ENCODE results near the gene OMP. TPM values are rescaled to one million over a fixed set of nuclear protein-coding genes. Genes with fewer than 3 reads are reported as not detected.

OMP gene
- total RNA-seq, 2 experiments from 2014 or later: not detected

- no TSS peak for BruUV-seq (replicated peaks)
- peak within 1 kb of the TSS; percentile 97 for H2AFZ ChIP-seq (ENCODE audit: low read length)
- no peak for TF ChIP-seq EZH2phosphoT487 (IDR thresholded peaks at IDR 0.05; ENCODE audit: borderline replicate concordance, low read depth, low read length)
- peak; percentile 52; the same call in 1 of the 2 replicates for TF ChIP-seq CTCF (conservative IDR thresholded peaks at IDR 0.05; ENCODE audit: low read length)
- no peaks in the 10 kb centered on the region for H3K79me2 ChIP-seq (ENCODE audit: insufficient read depth, low read depth, low read length)
- H3K36me3 ChIP-seq (ENCODE audit: insufficient read depth, low read length): no peaks in the 10 kb centered on the region
- no peaks in the 10 kb centered on the region for H3K9me3 ChIP-seq (ENCODE audit: low read length)
- CTCF ChIA-PET (ENCODE audit: unreplicated experiment): interaction anchor here (0.6 kb wide), 1 partner anchor 42 kb away, joined by 3 read pairs; no protein-coding TSS in a partner anchor
- no peak within 1 kb of the TSS for H3K27ac ChIP-seq (ENCODE audit: low read depth, low read length, poor library complexity, severe bottlenecking)
- H3K4me1 ChIP-seq (ENCODE audit: insufficient read depth, low read length, poor library complexity, severe bottlenecking): peaks cover 9% of the 10 kb centered on the region
- H3K9me2 ChIP-seq (ENCODE audit: insufficient read depth, low read length): no peaks in the 10 kb centered on the region
- intact Hi-C loops (cut with micrococcal nuclease; ENCODE audit: unreplicated experiment): loop anchor here (1.0 kb wide), 2 partner anchors 19 to 25 kb away; no protein-coding TSS in a partner anchor
- DNase-seq (ENCODE audit: low spot score): peak; percentile 90
- POLR2A ChIA-PET: no interaction called here
- no peaks in the 10 kb centered on the region for H4K20me1 ChIP-seq (ENCODE audit: insufficient read depth, low read length)
- H3K4me3 ChIP-seq (ENCODE audit: low read depth, low read length, poor library complexity, severe bottlenecking): peak within 1 kb of the TSS; percentile 80
- peak within 1 kb of the TSS; percentile 94 for H3K4me2 ChIP-seq (ENCODE audit: low read length)
Measured at GRCh38 chr11:77066229-77067042, 36.2 kb upstream of the OMP start, which contains the start of gene CAPN5. Gene CAPN5 (plus strand): TSS chr11:77066971. CDS start chr11:77084887, 17,916 bp downstream.

- Histone ChIP-seq H3K4me3 (ENCODE audit: low read depth, low read length, poor library complexity, severe bottlenecking) (no peak overlapping the region), H3K4me2 (ENCODE audit: low read length) (no peak overlapping the region), H4K20me1 (ENCODE audit: insufficient read depth, low read length) (no peaks in the 10 kb centered on the region), H3K79me2 (ENCODE audit: insufficient read depth, low read depth, low read length) (no peaks in the 10 kb centered on the region), H3K9me2 (ENCODE audit: insufficient read depth, low read length) (no peaks in the 10 kb centered on the region), H3K9me3 (ENCODE audit: low read length) (no peaks in the 10 kb centered on the region), H3K4me1 (ENCODE audit: insufficient read depth, low read length, poor library complexity, severe bottlenecking) (peaks cover 9% of the 10 kb centered on the region), H3K27ac (ENCODE audit: low read depth, low read length, poor library complexity, severe bottlenecking) (no peak overlapping the region), H2AFZ (ENCODE audit: low read length) (no peak overlapping the region), H3K36me3 (ENCODE audit: insufficient read depth, low read length) (no peaks in the 10 kb centered on the region)
- intact Hi-C loops (cut with micrococcal nuclease; ENCODE audit: unreplicated experiment): no loop called here
- ChIA-PET POLR2A (no interaction called here), CTCF (ENCODE audit: unreplicated experiment) (no interaction called here)
- no TSS peak for BruUV-seq (replicated peaks)
- TF ChIP-seq EZH2phosphoT487 (IDR thresholded peaks at IDR 0.05; ENCODE audit: borderline replicate concordance, low read depth, low read length): no peak
- no peak for TF ChIP-seq CTCF (conservative IDR thresholded peaks at IDR 0.05; ENCODE audit: low read length)
- no peak for DNase-seq (ENCODE audit: low spot score)
Measured at GRCh38 chr11:77067861-77068443, 34.7 kb upstream of the OMP start.

Measured in OCI-LY7 (cell line).